RPMI7951 (cell line): ENCODE data around the gene TMEM147. TPM values are rescaled to one million over a fixed set of nuclear protein-coding genes. Genes with fewer than 3 reads are reported as not detected.

Experiments
- DNase-seq: peaks from one replicate; pipeline ENCODE4 v3.0.0-alpha.2; 2012; ENCODE audit warnings: low read depth
- total RNA-seq: library from RNA; depleted of rRNA; stranded (reverse); fragments of >200 nt; shearing (Covaris generic); gene quantifications from 2 replicates; pipeline ENCODE4 v1.2.3, GENCODE V29; 2014; rRNA removed

Gene TMEM147, protein sequence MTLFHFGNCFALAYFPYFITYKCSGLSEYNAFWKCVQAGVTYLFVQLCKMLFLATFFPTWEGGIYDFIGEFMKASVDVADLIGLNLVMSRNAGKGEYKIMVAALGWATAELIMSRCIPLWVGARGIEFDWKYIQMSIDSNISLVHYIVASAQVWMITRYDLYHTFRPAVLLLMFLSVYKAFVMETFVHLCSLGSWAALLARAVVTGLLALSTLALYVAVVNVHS
- total RNA-seq, result 133 and 153 TPM in 2 replicates

DNA sequence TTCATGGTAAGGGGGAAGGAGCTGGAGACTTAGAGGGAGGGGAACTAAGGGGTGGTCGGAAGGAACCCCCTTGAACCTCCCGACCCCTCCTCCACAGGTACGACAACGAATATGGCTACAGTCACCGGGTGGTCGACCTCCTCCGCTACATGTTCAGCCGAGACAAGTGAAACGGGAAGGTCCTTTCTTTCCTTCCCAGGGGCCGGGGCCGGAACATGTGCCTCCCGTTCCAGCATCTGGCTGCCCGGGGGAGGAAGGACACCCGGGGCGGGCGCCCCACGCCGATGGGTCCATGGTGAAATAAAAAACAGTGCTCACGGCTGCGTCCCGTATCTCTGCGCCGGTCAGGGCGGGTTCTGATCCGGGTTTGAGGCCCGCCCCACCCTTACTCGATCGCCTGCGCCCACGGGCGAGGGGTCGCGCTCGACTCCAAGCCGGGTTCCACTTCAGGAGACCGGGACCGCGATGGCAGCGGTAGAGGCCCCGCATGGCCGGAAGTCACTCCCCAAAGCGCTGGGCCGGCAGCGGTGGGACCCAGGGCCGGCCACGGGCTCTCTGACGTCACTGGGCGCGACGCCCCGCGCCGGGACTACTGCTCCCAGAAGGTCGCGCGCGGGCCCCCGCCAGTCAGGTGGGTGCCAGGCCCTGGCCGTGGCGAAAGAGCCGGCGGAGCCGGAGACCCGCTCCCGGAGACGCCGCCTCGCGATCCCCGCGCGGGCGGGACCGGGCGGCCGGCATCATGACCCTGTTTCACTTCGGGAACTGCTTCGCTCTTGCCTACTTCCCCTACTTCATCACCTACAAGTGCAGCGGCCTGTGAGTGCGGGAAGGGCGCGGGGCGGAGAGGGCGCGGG is at the start of gene TMEM147:
TSS of gene TMEM147 (plus strand) at position 626 of the 854 bp plus-strand sequence. CDS start at position 740, 114 bp downstream.
- DNase-seq, result peak; percentile 85

DNA sequence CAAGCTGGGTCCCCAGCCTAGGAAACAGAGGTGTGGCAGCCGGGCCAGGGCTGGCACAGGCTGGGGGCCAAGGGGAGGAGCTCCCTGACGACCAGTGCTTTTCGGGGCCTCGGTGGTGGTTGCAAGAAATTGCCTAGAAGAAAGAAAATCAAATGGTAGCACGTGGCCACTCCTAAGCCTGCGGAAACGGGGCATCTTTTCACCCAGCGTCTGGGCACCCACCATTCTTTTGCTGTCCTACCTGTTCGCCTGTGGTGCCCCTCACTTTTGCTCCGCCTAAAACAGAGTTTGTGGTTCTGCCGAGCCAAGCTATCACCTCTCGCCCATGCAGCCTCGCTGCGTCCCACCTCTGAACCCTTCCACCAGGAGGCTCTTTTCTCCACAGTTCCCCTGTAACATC is 48.0 kb upstream of the TMEM147 start:
- no peak for DNase-seq

DNA sequence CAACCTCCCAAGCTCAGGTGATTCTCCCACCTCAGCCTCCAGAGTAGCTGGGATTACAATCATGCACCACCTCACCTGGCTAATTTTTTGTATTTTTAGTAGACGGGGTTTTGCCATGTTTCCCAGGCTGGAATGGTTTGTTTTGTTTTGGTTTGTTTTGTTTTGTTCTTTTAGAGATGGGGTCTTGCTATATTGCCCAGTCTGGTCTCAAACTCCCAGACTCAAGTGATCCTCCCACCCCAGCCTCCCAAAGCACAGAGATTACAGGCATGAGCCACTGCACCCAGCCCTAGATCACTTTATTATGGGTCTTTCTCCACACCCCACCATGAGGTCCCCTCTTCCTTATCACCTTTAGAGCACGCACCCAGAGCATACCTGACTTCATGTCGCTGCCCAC is 47.2 kb upstream of the TMEM147 start:
- no peak for DNase-seq

DNA sequence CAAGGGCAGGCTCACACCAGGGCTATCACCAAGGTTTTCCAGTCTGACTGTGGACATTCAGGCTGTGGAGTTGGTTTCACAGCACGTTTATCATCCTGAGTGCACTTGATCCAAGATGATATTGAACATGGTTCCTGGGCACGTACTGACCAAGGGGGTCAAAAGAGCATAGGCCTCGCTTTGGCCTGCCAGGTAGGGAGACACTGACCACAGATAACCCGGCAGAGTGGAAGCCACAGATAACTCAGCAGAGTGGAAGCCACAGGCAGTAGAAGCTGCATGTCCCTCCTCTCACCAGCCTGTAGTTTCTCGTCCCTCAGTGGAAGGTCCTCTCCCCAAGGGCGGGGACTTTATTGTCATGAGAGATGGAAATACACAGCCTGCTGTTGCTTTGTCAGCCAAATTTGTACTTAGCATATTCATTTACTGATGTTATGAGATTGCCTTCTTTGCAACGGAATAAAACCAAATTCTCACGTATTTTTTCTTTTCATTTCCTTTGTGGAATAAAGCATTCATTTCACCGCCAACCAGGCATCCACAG is 46.4 kb upstream of the TMEM147 start:
- DNase-seq, result no peak

DNA sequence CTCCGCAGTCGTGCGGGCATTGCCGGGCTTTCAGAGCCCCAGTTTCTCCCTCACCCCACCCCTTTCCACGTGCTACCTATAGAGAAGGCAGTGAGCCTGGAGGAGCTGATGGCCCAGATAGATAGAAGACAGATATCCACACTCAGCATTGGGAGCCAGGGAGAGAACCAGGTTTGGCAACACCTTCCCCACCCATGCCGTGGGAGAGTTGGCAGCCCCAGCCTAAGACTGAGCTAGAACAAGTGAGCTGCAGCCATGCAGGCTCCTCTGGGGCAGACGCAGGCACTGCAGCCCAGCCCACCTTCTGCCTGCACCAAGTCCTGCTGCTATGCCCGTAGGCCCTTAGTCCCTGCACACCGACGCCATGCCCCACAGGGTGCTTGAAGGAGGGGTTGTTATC is 44.8 kb upstream of the TMEM147 start:
- no peak for DNase-seq

DNA sequence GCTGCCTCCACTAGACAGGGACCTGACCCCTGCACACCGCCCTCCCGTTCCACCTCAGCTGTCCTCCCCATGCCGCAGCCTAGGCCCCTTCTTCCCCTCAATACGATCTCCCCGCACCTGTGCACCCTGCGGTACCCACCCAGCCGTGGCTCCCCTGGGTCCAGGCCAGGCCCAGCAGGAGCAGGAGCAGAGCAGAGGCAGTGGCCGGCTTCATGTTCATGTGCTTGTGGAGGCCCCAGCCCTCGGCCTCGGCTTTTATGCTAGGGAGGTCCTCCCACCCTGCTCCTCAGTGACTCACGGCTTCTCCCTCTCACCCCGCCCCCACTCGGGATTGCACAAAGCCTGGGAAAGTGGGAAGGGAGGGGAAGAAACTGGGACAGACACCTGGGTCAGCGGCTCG is 43.7 kb upstream of the TMEM147 start:
- DNase-seq, result no peak

DNA sequence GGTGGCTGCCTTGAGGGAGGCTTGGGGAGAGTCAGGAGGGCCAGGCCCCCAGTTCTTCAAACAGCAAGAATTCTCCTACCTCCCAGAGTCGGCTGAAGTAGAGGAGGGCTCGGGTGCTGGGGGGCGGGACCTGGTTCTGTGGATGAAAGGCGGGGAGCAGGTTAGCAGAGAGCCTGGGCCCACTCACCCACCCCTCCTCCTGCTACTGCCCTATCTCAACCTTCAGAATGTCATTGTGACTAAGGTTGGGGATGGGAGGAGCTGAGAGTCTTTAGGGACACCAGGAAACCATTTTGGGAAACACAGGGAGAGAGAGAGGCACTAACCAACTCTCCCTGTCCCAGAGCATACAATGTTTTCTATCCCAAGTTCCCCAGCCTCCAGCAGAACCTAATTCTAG is 42.7 kb upstream of the TMEM147 start:
- no peak for DNase-seq

DNA sequence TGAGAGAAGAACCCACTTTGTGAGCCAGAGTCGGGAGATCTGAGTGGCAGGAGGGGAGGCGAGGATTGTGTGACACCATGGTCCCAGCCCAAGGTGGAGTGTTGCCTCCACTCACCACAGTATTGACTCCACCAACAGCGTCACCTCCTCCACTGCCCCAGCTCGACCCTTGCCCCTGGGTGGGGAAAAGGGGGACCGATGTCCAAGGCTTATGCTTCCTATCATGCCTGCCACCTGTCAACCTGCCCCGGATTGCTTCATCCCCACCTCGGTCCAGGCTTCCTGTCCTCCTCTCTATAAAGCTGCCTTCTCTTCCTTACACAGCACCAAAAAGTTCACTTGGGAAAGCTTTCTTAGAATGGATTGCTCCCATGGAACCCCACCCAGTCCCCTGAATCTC is 39.4 kb upstream of the TMEM147 start:
- DNase-seq, result no peak

DNA sequence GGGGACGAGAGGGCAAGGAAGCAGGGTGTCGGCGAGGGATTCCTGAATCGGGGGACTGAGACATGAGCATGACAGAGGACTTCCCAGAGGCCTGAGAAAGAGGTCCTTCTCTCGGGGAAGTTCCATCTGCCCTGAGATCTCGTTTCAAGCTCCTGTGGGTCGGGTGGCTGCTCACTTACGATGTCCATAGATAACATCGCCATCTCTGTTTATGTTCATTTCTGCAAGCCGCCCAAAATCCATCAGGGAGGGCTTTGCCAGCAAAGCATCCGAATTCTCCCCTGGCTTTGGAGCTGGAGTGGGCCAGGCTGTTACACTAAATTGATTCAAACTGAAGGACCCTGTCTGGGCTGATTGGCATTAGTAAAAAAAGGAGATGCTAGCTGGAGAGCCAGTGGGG is 37.9 kb upstream of the TMEM147 start:
- no peak for DNase-seq

DNA sequence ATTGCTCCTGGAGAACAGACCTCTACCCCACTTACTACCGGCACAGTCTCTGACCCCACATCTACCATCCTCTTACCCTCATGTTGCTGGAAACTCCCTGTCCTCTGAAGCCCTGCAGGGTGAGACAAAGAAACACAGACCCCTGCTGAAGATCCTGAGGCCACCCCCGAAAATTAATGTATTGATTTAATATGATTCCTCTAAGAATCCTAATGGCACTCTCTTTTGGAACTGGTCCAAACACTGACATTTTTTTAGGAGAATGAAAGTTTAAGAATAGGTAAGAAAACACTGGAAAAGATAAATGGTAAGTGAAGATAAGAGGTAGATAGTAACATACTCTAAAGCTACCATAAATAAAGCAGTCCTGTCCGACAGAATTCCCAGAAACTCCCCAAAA is 37.3 kb upstream of the TMEM147 start:
- DNase-seq, result no peak

DNA sequence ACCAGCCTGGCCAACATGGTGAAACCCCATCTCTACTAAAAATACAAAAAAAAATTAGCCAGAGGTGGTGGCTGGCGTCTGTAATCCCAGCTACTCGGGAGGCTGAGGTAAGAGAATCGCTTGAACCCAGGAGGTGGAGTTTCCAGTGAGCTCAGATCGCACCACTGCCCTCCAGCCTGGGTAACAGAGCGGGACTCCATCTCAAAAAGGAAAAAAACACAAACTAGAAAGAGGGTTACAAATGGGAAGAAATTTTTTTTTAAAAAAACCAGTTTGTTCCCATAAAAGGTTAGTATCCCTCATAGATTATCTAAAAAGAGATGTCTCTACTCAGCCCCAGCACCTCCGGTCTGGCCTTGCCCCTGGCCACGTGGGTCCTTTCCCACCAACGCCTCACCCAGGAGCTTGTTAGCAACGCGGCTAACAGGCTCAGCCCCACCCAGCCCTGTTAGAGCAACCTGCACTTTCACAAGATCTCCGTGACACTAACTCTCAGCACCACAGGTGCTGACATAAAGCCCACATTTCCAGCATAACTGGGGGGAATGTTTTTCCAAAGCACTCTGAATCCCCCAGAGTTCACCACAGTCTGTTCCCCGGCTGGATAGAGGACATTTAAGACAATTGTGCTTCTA is 36.3 kb upstream of the TMEM147 start:
- DNase-seq, result no peak

DNA sequence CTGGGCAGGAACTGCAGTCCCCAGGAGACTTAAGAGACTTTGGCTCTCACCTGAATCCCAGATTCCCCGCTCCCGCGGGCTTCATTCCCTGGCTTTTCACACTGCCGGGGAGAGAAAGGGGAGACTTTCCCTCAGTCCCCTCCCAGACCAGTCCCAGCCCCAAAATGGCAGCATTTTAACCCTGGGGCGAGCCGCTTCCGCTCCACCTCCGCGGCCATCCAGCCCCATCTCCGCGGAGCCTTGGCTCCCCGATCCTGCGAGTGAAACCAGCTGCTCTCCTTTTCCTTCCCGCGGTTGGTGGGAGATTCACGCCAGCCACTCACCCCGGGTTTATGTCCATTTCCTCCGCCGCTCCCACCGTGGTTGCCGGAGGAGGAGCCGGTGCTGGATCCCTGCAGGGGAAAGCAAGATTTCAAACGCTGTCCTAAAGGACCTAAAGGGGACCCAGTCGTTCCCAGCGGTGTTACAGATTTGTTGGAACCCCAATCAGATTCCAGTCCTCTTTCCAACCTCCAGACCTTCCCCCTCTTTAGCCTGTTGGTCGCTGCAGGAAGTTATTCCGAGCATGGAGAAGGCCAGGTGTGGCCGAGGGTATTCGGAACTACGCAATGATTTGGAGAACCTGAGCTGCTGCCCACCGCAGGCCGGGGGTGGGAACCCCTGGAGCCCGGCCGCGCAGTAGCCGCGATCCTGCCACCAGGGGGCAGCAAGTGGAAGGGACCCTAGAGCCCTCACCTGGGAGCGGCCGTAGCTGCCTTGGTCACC is 35.4 kb upstream of the TMEM147 start:
- DNase-seq, result peak; percentile 39

DNA sequence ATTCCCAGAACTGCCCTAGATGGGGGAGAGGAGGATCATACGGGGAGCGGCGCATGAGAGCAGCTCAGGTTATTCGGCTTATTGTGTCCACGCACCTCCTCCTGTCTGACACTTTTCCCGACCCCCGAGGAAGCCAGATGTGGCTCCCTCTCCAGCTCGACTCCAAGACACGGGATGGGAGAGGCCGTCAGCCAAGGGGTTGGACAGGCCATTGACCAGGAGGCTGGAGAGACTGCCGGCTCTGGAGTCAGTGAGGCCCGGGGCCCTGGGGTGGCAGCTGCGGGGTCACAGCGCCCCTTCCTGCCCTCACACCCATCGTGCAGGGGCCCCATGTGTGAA is 34.8 kb upstream of the TMEM147 start:
- no peak for DNase-seq

DNA sequence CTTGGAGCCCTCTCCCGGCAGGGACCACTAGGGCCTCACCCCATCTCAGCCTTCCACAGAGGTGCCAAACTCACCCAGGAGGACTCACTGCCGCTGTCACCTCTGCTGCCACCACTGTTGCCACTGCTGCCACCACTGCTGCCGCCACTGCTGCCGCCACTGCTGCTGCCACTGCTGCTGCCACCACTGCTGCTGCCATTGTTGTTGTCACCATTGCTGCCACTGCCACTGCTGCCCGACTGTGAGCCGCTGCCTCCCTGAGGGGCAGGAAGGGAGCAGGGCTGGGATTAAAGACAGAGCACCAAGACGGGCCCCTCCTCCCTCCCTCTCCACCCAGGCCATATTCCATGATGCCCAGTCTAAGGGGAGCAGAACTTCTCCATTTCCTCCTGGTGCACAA is 34.1 kb upstream of the TMEM147 start:
- no peak for DNase-seq

DNA sequence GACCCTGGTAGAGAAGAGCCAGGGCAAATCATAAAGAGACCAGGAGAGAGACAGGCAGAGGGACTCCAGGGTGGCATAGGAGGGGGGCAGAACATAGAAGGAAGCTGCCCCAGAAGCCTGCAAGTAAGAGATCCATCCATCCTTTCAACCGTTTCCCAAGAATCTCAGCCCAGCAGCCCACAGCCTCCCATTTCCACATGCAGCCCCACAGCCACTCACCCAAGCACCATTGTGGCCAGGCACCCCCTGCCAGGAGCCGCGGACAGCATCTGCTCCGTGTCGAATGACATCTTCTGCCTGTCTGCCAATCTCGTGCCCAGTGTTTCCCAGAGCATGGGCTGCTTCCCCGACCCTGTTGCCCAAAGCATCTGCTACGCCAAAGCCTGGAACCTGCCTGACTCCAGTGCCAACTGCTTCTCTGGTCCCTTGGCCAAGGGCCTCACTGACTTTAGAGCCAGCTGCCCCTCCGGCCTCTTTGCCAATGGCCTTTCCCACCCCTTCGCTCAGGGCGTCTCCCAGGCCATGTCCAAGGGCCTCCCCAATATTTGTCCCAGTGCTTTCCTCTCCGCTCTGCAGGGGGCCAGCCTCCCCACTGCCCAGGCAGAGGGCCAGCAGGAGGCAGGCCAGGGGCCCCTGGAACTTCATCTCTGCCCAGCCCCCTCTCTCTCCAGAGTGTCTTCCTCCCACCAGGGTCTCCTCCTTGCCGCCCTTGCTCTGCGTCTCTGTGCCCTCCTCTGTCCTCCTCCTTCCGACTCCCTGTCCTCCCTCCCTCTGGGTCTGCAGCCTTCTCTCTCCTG is 32.4 kb upstream of the TMEM147 start:
- no peak for DNase-seq

DNA sequence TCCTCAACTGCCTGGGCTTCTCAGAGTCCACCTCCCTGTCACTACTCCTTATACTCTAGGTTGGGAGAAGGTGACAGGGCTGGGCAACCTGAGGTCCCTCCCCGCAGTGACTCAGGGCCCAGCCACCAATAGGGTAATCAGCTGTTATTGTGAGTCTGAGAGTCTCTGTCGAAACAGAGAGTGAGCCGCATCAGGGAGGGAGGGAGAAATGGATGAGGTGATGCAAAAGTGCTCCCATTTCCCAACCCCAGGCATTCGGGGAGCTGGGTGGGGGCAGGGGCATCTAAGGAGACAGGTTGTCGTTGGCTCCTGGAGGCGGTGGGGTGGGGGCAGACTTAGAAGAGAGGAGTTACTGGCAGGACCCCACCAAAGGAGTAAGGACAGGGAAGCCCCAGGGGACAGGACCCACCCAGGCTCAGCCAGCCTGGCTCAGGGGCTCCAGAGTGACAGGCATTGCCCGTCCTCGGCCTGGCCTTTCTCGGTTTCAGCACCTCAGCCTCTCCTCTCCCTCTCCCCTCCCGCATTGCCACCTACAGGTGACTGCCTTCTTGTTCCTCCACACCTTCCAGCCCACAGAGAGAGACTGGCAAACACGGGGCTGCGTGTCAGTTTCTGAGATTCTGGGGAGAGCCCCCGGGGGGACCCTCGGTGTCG is 31.7 kb upstream of the TMEM147 start, which contains the start of gene DMKN:
TSS of gene DMKN (minus strand) at position 22 of the 654 bp plus-strand sequence. CDS start 174 bp downstream, outside the sequence.
- DNase-seq, result no peak

DNA sequence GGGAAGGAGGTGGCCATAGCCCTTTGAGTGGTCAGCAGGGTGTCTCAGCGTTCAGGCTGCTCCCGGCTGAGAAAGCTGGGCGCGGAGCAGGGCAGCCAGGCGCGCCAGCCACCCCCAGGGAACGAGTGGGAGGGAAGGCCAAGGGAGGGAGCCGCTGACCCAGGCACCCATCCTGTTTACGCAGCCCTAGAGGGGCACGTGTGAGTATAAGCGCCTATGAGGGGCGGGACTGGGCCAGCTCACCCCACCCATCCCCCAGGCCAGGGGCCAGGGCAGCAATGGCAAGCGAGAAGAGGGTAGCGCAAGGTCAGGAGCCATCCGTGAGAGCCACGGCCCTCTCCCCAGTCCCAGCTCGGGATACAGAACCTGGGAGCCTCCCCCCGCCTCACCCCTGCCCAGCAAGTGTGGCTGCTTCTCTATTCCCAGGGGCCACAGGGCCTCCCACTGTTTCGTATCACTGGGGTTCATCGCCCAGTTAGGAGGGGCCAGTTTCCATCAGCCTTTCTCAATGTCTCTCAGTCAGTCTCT is 31.1 kb upstream of the TMEM147 start:
- DNase-seq, result no peak

DNA sequence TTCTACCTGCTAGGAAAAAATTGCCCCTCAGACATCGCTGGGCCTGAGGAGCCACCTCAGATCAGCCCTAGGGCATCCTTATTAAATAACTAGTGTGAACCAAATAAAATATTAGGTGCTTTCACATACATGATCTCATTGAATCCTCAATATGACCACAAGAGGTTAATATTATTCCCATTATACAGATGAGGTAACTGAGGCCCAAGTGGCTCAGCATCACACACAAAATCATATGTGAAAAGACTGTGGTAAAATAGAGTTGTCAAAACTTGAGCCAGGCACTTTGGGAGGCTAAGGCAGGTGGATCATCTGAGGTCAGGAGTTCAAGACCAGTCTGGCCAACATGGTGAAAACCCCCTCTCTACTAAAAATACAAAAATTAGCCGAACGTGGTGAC is 29.1 kb upstream of the TMEM147 start:
- no peak for DNase-seq

DNA sequence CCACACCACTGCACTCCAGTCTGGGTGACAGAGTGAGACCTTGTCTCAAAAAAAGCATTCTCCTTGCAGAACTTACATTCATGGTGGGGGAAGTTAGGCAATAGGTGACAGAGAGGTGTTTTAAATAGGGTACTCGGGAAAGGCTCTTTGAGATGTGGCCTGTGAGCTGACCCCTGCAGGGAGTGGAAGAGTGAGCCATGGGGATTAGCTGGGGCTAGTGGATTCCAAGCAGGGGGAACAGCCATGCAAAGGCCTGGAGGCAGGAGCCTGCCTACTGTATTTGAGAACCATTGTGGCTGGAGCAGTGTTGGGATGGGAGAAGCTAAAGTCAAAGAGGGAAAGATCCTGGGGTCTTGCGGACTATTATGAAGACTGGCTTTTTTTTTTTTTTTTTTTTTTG is 28.1 kb upstream of the TMEM147 start:
- DNase-seq, result no peak

DNA sequence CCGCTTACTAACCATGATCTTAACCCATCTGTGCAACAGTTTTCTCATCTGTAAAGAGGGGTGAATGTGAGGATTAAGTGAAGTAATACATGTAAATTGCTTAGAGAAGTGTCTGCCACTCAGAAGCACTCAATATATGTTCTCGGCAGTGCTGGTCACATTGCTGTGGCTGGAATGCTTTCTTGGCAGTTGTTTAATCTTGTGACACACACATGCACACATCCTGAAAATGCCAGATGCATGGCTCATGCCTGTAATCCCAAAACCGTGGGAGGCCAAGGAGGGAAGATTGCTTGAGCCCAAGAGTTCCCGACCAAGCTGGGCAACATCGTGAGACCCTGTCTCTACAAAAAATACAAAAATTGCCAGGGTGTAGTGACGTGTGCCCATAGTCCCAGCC is 27.1 kb upstream of the TMEM147 start:
- peak; percentile 90 for DNase-seq
